NCI-H1105 (cell line): ENCODE data around the gene PLCH2.
"Not testable (repeated sequence)": the region's sequence is repeated elsewhere in the genome, so short reads cannot be mapped to it uniquely, and the experiment has no call there.

Experiments
- DNase-seq: peaks from one replicate; lab custom pipeline; 2025; lab: John Stamatoyannopoulos, UW

PLCH2 gene

GRCh38 chr1:2440346-2440745, 35.7 kb upstream of the PLCH2 start:
- DNase-seq, result not testable (repeated sequence)

DNA sequence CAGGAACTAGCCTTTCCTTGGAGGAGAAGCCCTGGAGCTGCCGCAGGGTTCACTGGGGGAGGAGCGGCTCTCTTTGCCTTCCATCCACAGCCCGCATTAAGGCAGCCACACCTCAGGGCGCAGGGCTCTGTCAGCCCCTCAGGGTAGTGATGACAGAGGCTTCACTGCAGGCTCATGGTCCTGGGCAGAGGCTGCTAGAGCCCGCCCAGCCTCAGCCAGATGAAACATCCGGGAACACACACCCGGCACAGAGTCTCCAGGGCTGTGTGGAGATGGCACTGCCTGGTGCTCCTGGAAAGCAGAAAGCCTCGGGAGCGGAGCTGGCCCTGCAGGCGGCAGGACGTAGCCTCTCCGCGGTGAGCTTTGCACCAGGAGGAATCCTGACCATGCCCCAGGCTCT, 34.3 kb upstream of the PLCH2 start:
- no peak for DNase-seq

DNA sequence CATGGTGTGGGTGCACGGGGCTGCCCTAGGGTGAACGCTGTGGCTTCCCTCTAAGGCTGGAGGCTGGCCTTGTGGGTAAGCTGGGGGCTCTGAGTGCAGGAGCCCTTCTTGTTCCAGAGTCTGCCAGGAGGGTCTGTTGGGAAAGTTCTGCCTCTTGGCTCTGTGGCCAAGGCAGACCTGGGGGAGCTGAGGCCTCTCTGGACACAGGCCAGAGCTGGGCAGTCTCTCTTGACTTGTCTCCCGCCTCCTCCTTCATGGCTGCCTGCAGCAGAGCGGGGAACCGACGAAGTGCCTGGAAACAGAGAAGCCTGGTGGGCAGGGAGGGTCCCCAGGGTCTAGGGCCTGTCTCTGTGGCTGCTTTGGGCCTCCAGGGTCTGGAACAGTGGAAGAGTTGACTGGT, 33.4 kb upstream of the PLCH2 start:
- no peak for DNase-seq

DNA sequence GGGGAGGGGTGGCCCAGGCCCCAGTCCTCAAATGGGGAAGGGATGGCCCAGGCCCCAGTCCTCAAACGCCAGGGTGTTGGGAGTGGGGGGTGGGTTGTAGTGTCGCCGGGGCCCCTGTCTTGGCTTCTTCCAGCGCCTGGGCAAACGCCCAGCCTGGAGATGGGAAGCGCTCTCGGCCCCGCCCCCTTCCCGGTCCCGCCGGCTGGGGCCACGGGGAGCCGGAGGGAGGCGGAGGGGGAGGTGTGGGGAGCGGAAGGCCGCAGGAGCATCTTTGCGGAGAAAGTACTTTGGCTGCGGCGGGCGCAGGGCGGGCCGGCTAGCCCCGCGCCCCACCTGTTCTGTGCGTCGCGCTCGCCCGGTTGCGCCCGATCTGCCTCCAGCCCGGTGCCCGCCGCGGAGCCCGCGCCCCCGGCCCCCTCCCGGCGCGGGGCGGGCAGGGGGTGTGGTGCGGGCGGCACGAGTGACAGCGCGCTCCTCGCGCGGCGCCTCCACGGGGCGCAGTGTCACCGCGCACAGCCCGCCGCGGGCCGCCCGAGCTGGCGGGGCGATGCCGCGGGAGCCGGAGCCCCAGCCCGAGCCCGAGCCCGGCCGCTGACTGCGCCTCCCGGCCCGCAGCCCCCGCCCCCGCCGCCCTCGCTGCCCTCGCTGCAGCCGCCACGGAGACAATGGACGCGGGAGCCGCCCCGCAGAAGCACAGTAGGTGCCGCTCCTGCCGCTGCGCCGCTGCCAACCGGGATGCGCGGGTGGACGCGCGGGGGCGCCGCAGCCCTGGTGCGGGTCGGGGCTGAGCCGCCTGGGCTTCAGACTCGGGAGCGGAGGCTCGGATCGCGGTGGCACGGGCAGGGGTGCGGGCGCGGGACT, 32.6 kb upstream of the PLCH2 start:
- no peak for DNase-seq

DNA sequence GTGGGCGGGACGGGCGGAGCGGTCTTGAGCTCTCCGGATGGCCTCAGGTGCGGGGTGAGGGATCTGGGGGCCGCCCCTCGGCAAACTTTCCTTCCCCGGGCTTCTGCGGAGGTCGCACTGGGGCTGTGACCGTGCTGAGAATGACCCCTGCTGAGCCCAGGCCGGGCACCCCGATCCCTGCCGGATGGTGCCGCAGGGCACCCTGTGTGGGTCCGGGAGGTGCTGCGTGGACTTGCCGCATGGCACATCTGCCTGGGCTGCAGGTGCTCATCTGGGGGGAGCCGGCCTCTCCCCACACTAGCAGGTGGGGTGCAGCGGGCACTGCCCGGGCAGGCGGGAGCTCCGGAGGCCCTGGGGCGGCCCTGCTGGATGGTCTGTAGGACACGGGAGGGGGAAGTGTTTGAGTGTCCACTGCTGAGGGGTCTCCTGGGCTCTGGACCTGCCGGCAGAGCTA, 31.9 kb upstream of the PLCH2 start:
- DNase-seq, result no peak

GRCh38 chr1:2445162-2445822, 30.8 kb upstream of the PLCH2 start:
- DNase-seq, result no peak

GRCh38 chr1:2445823-2446215, 30.3 kb upstream of the PLCH2 start:
- DNase-seq, result no peak

DNA sequence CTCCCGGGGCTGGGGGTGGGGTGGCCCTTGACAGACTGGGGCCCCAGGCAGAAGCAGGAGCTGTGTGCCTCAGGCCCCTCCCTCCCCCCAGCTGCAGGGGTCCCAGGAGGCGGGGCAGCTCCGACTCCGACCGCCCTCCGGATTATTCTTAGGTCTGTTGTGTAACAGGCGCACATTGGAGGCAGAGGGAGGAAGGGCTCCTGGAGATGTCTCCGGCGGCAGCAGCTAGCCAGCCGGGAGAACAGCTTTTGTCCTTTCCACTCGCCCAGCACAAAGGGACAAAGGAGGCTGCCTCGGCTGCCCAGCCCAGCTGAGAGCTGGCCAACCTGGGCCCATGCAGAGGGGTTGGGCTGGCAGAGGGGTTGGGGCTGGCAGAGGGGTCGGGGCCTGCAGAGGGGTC, 29.7 kb upstream of the PLCH2 start:
- no peak for DNase-seq

DNA sequence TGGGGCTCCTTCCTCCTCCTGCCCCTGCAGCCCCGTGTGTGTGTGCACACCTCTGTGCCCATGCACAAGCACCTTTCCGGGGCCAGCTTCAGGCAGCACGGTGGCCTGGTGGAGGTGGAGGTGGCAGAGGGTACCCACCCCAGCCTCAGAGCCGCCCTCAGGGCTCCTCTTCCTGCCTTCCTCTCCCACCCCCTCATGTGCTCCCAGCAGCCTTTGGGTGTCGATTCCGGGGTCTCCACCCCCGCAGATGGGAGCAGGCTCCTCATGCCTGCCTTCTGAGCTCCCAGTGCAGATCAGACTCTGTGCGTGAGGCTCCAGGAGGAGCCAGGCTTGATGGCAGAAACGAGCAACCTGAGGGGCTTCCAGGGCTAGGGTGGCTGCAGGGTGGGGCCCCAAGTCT, 29.2 kb upstream of the PLCH2 start:
- DNase-seq, result no peak

DNA sequence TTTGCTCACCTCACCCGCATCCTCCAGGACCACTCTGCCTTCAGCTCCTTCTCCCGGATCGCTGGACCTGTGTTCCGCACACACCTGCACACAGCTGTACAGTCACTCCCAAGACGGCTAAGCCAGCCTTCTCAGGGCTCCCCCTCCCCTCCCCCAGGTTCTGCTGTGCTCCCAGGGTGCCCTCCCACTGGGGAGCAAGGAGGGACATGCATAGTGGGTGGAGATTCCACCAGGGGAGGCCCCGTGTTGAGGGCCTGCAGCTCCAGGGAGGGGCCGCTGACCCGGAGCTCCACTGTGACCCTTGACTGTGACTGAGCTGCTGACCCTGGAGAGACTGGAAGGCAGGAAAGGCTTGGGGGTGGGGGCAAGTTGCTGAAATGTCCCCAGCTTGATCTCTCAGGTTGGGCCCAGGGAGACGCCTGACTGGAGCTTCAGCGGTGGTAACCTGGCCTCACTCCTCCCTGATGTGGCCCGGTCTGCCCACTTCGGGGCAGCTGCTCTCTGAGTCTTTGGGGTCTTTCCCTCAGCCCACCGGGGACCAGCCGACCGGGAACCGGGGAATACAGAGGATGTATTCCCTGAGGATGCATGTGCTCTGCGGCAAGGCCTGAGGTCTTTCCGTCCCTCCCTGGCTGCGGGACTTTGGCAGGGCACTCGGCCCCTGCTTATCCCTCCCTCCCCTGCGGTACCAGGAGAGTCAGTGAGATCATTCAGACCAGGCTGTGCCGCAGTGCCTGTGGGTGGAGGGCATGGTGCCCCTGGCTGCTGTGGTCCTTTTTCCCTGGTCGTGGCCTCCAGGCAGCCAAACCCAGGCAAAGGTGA, 28.6 kb upstream of the PLCH2 start:
- DNase-seq, result no peak

GRCh38 chr1:2448098-2448445, 28.0 kb upstream of the PLCH2 start:
- no peak for DNase-seq

- no peak for DNase-seq
Observed at GRCh38 chr1:2449636-2450454, 26.2 kb upstream of the PLCH2 start.

- DNase-seq, result no peak
Observed at GRCh38 chr1:2451741-2452140, 24.3 kb upstream of the PLCH2 start.

DNA sequence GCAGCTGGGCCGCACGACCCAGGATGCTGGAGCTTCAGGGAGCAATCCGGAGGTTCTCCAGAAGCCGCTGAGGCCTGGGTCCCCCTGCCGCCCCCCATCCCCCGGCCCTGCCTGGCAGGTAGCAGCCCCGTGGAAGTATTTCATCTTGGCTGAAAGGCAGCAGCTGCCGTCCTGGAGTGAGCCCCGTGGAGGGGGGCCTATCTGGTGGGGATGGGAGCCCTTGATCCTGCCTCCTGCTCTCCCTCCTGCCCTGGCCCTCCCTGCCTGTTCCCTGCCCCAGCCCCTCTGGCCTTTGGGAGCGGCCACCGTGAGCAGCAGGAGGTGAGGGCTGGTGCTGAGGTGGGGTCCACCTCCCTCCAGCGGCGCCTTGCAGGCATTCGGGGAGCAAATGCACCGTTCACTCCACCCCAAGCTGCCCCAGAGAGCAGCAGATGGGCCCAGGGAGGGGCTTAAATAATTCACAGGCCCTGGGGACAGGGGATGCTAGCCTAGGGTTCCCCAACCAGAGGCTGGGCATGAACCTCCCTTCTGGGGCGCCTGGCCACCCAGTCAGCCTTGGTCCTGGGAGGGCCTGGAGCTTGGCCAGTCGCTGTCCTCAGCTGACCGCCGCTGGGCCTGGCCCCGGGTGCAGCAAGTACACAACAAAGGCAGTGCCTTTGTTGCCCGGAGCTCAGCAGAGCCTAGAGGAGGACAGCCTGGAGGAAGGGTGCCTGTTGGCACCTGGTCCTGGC, 23.7 kb upstream of the PLCH2 start:
- no peak for DNase-seq

DNA sequence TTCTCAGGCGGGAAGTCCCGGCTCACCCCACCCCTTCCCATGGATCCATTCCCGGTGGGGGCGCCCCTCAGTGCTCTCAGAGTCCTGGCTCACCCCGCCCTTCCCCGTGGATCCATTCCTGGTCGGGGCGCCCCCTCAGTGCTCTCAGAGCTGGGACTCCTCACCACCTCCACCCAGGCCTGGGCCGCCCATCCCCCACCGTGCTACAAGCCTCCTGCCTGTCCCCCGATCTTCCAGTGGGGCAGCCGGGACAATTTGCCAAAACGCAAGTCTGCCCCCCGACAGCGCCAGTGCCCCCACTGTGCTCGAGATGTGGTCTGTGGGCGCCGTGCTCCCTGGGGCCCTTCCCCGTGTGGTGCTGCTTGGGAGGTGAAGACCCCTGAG, 23.2 kb upstream of the PLCH2 start:
- DNase-seq, result no peak

GRCh38 chr1:2454227-2454626, 21.9 kb upstream of the PLCH2 start:
- DNase-seq, result no peak

DNA sequence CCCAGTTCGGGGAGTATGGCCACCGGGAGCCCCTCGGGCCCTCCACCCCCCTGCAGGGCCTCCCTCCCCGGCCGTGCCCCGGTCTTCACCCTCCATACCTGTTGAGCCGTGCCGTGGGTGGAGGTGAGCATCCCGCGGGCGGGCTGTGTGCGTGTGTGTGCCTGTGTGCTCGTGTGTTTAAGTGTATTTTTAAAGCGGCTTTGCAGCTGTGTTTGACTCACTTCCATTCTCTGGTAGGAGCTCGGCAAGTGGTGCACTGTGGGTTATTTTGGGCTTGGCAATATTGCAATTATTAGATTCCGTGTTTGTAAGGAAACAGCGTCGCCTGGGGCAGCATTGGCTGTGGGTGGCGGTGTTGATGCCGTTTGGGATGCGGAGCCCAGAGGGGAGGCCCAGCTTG, 20.3 kb upstream of the PLCH2 start:
- DNase-seq, result no peak

DNA sequence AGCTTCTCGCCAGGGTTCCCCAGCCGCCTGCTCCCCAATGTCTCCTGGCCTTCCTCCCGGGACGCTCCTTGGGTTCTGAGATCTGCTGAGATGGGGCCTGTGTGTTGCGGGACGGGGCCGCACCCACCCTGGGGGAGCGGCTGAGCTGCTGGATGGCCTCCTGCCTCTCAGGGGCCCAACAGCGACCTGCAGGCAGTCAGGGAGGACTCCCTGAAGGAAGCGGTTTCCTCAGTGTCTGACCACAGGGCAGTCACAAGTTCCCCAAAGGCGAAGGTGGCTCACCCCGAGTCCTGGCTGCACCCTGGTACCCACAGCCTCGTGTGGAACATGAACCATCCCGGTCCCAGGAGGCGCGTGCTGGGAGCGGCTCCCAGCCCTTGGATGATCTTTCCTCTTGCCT, 18.6 kb upstream of the PLCH2 start:
- no peak for DNase-seq

DNA sequence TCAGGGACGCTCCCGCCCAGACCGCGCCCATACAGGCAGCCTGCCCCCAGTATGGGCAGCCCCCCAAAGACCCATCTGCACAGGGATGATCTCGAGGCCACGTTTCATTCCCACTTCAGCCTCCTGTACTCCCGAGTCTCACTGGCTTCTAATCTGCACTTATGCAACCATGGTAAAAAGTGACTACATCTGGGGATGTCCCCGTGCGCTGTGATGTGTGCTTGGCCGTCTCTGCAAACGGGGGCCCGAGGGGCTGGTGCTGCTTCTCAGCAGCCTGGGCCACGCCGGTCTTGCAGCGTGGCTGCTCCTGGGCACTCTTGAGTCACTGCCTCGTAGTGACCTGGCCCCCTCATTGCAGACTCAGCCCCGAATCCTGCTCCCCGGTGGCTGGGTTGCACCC, 17.4 kb upstream of the PLCH2 start:
- DNase-seq, result no peak

- not testable (repeated sequence) for DNase-seq
Observed at GRCh38 chr1:2459102-2459753, 16.9 kb upstream of the PLCH2 start.

GRCh38 chr1:2459757-2460156, 16.3 kb upstream of the PLCH2 start:
- no peak for DNase-seq
